Ovary (tissue), 3 donors: ENCODE results near the gene HSPA1L.

Source experiments
- EP300 ChIP-seq: sonication (generic); formaldehyde crosslinking; IDR thresholded peaks from one replicate; pipeline ENCODE4 v1.6.1; 2017; ENCODE audit warnings: antibody characterized with exemption
- POLR2A ChIP-seq: fragments of 450-650 bp; IDR thresholded peaks from one replicate; pipeline ENCODE4 v1.6.1; 2017; ENCODE audit warnings: antibody characterized with exemption, mild to moderate bottlenecking, moderate library complexity
- TF ChIP-seq, protein P1 (sequence below), 3 donors: fragments of 450-650 bp in 2 of 3; fragments of 200-600 bp in 1 of 3; IDR thresholded peaks; one replicate each; pipeline versions ENCODE4 v1.5.1 to v1.8.0; 2016 to 2022; ENCODE audit warnings: antibody characterized with exemption in 3 of 3, mild to moderate bottlenecking in 1 of 3
- donor health status: DM: no; HTN: no; CAD: no.

DNA sequence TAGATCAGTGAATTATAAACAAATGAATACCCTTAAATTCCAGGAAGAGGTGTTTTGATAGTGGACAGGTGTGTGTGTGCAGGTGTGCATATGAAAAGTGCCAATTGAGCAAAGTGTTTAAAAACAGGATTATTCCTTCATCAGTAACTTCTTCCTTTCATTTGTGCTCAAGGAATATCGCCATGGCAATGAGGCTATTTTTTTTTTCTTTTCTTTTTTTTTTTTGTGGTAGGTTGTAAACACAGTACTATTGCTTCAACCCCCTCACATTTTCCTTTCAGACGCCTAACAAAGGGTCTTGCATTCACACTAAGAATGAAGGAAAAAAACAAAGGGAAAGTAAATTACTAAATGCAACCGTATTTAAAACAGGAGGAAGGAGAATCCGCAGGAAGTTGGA lies 10.5 kb upstream of the HSPA1L start:
- TF ChIP-seq, protein P1, sequence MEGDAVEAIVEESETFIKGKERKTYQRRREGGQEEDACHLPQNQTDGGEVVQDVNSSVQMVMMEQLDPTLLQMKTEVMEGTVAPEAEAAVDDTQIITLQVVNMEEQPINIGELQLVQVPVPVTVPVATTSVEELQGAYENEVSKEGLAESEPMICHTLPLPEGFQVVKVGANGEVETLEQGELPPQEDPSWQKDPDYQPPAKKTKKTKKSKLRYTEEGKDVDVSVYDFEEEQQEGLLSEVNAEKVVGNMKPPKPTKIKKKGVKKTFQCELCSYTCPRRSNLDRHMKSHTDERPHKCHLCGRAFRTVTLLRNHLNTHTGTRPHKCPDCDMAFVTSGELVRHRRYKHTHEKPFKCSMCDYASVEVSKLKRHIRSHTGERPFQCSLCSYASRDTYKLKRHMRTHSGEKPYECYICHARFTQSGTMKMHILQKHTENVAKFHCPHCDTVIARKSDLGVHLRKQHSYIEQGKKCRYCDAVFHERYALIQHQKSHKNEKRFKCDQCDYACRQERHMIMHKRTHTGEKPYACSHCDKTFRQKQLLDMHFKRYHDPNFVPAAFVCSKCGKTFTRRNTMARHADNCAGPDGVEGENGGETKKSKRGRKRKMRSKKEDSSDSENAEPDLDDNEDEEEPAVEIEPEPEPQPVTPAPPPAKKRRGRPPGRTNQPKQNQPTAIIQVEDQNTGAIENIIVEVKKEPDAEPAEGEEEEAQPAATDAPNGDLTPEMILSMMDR (IDR thresholded peaks at IDR 0.05): no peak
- TF ChIP-seq POLR2A (no peak), EP300 (no peak)
